Trophoblast cell (in vitro differentiated cells and primary cell): Measurements from ENCODE around the gene FRMD6.
A peak's percentile ranks its signal among the peaks of the same experiment; 100 is the strongest.

Experiments used
- DNase-seq, 2 donors: peaks; one replicate each; pipeline ENCODE4 v3.0.0-alpha.2; 2016
- H2AFZ ChIP-seq: 2 replicates; pipeline ENCODE4 v1.6.1; 2013; ENCODE audit warnings: low read length, moderate library complexity, mild to moderate bottlenecking; ENCODE audit not compliant: insufficient read depth, poor library complexity
- H2AK5ac ChIP-seq: 2 replicates; pipeline ENCODE4 v1.6.1; 2013; ENCODE audit warnings: mild to moderate bottlenecking, low read length
- H2BK120ac ChIP-seq: 2 replicates; pipeline ENCODE4 v1.6.1; 2013; ENCODE audit warnings: low read length, mild to moderate bottlenecking, moderate library complexity; ENCODE audit not compliant: insufficient read depth, poor library complexity
- H2BK12ac ChIP-seq: 2 replicates; pipeline ENCODE4 v1.6.1; 2013; ENCODE audit warnings: mild to moderate bottlenecking, low read length, moderate library complexity
- H2BK5ac ChIP-seq: 2 replicates; pipeline ENCODE4 v1.6.1; 2013; ENCODE audit warnings: low read length, low read depth, moderate library complexity, mild to moderate bottlenecking; ENCODE audit not compliant: poor library complexity
- H3K14ac ChIP-seq: 2 replicates; pipeline ENCODE4 v1.6.1; 2013; ENCODE audit warnings: mild to moderate bottlenecking, low read length
- H3K18ac ChIP-seq: 2 replicates; pipeline ENCODE4 v1.6.1; 2013; ENCODE audit warnings: mild to moderate bottlenecking, low read length
- H3K23ac ChIP-seq: 2 replicates; pipeline ENCODE4 v1.6.1; 2013; ENCODE audit warnings: low read length
- H3K27ac ChIP-seq: 2 replicates; pipeline ENCODE4 v1.5.1; 2013; ENCODE audit warnings: low read depth, mild to moderate bottlenecking, inconsistent platforms, low read length, moderate library complexity
- H3K27me3 ChIP-seq: 2 replicates; pipeline ENCODE4 v1.6.1; 2013; ENCODE audit warnings: inconsistent platforms, mild to moderate bottlenecking, low read length, moderate library complexity; ENCODE audit not compliant: insufficient read depth
- H3K36me3 ChIP-seq, 2 experiments: 1 replicate in 1 of 2; 2 replicates in 1 of 2; pipeline ENCODE4 v1.6.1; 2013; ENCODE audit warnings: low read length in 2 of 2, mild to moderate bottlenecking in 2 of 2, moderate library complexity in 1 of 2; ENCODE audit not compliant: insufficient read depth in 2 of 2, control insufficient read depth in 1 of 2
- H3K4ac ChIP-seq: 2 replicates; pipeline ENCODE4 v1.6.1; 2013; ENCODE audit warnings: low read depth, mild to moderate bottlenecking, low read length, moderate library complexity
- H3K4me1 ChIP-seq, 2 experiments: 1 replicate in 1 of 2; 2 replicates in 1 of 2; pipeline ENCODE4 v1.6.1; 2013; ENCODE audit warnings: low read length in 2 of 2, mild to moderate bottlenecking in 2 of 2, moderate library complexity in 1 of 2; ENCODE audit not compliant: insufficient read depth in 2 of 2, control insufficient read depth in 1 of 2
- H3K4me2 ChIP-seq: 2 replicates; pipeline ENCODE4 v1.6.1; 2013; ENCODE audit warnings: inconsistent platforms, mild to moderate bottlenecking, low read length, moderate library complexity
- H3K4me3 ChIP-seq: 2 replicates; pipeline ENCODE4 v1.5.1; 2013; ENCODE audit warnings: mild to moderate bottlenecking, low read depth, low read length, inconsistent platforms
- H3K79me1 ChIP-seq: one replicate; pipeline ENCODE4 v1.6.1; 2013; ENCODE audit warnings: low read length
- H3K79me2 ChIP-seq: 2 replicates; pipeline ENCODE4 v1.6.1; 2013; ENCODE audit warnings: low read length, mild to moderate bottlenecking; ENCODE audit not compliant: control insufficient read depth, insufficient read depth, poor library complexity
- H3K9ac ChIP-seq: 2 replicates; pipeline ENCODE4 v1.6.1; 2013; ENCODE audit warnings: mild to moderate bottlenecking, low read length
- H3K9me3 ChIP-seq: 2 replicates; pipeline ENCODE4 v1.6.1; 2013; ENCODE audit warnings: low read depth, mild to moderate bottlenecking, control low read depth, inconsistent platforms, low read length; ENCODE audit not compliant: insufficient read depth
- H4K12ac ChIP-seq: 2 replicates; pipeline ENCODE4 v1.6.1; 2013; ENCODE audit warnings: low read depth, mild to moderate bottlenecking, low read length, moderate library complexity
- H4K8ac ChIP-seq: 2 replicates; pipeline ENCODE4 v1.6.1; 2013; ENCODE audit warnings: low read depth, mild to moderate bottlenecking, low read length, moderate library complexity
- H4K91ac ChIP-seq: one replicate; pipeline ENCODE4 v1.6.1; 2013; ENCODE audit warnings: low read depth, mild to moderate bottlenecking, low read length, moderate library complexity
- WGBS: extraction: QIAGEN DNeasy Blood & Tissue Kit; methylation state at CpG from one replicate; pipeline ENCODE4 v1.1.7; 2013; ENCODE audit warnings: missing lambda C conversion rate; ENCODE audit not compliant: insufficient read length, insufficient coverage; ENCODE audit errors: extremely low coverage; 5-methylcytosine and 5-hydroxymethylcytosine counted together

Gene FRMD6

GRCh38 chr14:51652168-51653078 is 713 bp downstream of the FRMD6 start:
- Histone ChIP-seq H2AK5ac (peak overlapping the region; percentile 99), H3K9ac (peak overlapping the region; percentile 90), H3K14ac (peak overlapping the region; percentile 99), H3K4me1 (no peaks in the 10 kb centered on the region), H3K4me2 (peak overlapping the region; percentile 61), H3K4ac (peak overlapping the region; percentile 99), H2BK120ac (peak overlapping the region; percentile 98), H3K27ac (peak overlapping the region; percentile 98), H3K23ac (no peak overlapping the region), H3K79me1 (peaks cover 19% of the 10 kb centered on the region), H3K27me3 (no peaks in the 10 kb centered on the region), H4K91ac (peak overlapping the region; percentile 99), H3K9me3 (no peaks in the 10 kb centered on the region), H4K8ac (peak overlapping the region; percentile 94), H2BK12ac (peak overlapping the region; percentile 89), H2AFZ (peak overlapping the region; percentile 87), H4K12ac (peak overlapping the region; percentile 67), H2BK5ac (peak overlapping the region; percentile 99), H3K18ac (peak overlapping the region; percentile 100), H3K4me3 (peak overlapping the region; percentile 90), H3K36me3 (peaks cover 0 to 3% of the 10 kb centered on the region in 2 experiments), H3K79me2 (peaks cover 25% of the 10 kb centered on the region)
- DNase-seq: peak in 1 of 2 donors; percentile 34
- no CpG with 5 or more reads among the region's 75 CpGs for WGBS

DNA sequence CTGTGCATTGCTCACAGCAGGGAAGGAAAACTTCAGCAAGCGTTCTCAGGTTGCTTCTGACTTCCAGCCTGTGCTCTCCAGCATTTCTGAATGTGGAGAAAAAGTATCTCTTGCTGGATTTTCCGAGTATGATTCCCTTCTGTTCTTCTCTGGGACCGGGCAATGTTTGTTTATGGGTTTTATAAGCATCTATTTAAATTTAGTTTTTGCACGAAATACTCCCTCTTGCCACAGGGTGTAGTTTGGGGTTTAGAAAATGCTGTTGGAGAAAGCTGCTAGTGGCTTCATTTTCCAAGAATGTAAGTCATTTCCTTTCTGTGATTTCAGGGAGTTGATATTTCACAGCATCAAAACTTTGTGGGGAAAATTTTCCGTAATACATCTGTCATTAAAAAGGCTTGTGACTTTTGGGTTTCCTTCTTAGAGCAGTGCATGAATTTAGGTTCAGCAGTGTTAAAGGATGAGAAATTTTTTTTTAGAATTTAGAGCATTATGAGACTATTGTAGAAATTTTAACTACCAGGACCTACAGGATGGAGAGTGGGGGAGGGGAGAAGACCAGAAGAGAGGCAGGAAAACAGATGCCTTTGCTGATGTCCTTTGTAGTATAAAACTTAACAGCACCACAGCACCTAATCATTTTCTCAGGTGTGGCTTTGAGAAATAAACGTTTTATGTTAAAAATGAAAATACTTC is 1.5 kb downstream of the FRMD6 start:
- peak overlapping the region; percentile 72 for H2BK5ac ChIP-seq
- peaks cover 3 to 5% of the 10 kb centered on the region in 2 experiments for H3K36me3 ChIP-seq
- DNase-seq: peak in 1 of 2 donors; percentile 35
- H3K4me2 ChIP-seq: peak overlapping the region; percentile 61
- no peak overlapping the region for H3K14ac ChIP-seq
- H3K79me2 ChIP-seq: peaks cover 31% of the 10 kb centered on the region
- H2AFZ ChIP-seq: no peak overlapping the region
- H3K27ac ChIP-seq: peak overlapping the region; percentile 98
- no peak overlapping the region for H4K91ac ChIP-seq
- H3K4me1 ChIP-seq: peaks cover 0 to 4% of the 10 kb centered on the region in 2 experiments
- no CpG with 5 or more reads among the region's 6 CpGs for WGBS
- peaks cover 19% of the 10 kb centered on the region for H3K79me1 ChIP-seq
- no peaks in the 10 kb centered on the region for H3K9me3 ChIP-seq
- no peaks in the 10 kb centered on the region for H3K27me3 ChIP-seq
- H3K9ac ChIP-seq: peak overlapping the region; percentile 90
- H2AK5ac ChIP-seq: no peak overlapping the region
- no peak overlapping the region for H2BK120ac ChIP-seq
- H3K23ac ChIP-seq: no peak overlapping the region
- H3K18ac ChIP-seq: no peak overlapping the region
- H3K4me3 ChIP-seq: peak overlapping the region; percentile 90
- peak overlapping the region; percentile 70 for H3K4ac ChIP-seq
- no peak overlapping the region for H4K12ac ChIP-seq
- no peak overlapping the region for H4K8ac ChIP-seq
- H2BK12ac ChIP-seq: no peak overlapping the region

DNA sequence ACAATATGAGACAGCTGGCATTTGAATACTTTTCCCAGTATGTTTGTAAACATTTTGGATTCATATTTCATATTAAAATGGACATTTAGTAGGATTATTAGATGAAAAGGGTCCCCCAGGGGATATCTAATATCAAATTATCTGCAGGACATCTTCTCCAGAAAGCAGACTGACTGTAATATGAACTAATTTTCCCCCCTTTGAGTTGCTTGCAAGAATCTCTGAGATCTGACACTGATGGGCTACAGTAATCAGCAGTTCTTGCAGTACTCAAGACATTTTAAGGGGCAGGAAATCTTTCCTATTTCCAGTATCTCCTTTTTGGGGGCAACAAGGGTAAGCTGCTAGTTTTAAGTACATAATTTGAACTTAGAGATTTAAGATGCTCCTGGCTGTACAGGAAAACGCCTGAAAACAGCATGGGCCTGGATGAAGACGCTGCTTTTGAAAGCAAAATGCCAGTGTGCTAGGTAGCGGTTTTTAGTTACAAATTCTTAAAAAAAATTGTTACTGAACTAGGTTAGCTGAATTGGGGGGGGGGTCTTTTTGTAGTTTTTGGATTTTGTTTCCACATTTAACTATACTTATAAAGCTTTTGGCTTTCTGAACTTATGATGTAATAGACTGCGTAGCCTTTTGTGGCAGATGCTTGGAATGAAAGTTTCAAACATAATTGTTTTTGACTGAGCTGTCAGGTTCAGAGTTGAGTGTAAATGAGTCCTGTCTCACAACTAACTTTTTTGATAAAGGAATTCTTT is 2.2 kb downstream of the FRMD6 start:
- Histone ChIP-seq H3K9ac (no peak overlapping the region), H3K4me1 (peaks cover 0 to 4% of the 10 kb centered on the region in 2 experiments), H2BK120ac (no peak overlapping the region), H3K4ac (peak overlapping the region; percentile 93), H3K23ac (no peak overlapping the region), H3K36me3 (peaks cover 3 to 5% of the 10 kb centered on the region in 2 experiments), H2AFZ (no peak overlapping the region), H4K8ac (no peak overlapping the region), H4K91ac (no peak overlapping the region), H3K79me1 (peaks cover 19% of the 10 kb centered on the region), H2AK5ac (no peak overlapping the region), H3K18ac (no peak overlapping the region), H2BK5ac (no peak overlapping the region), H3K9me3 (no peaks in the 10 kb centered on the region), H3K27ac (no peak overlapping the region), H3K79me2 (peaks cover 31% of the 10 kb centered on the region), H2BK12ac (no peak overlapping the region), H4K12ac (no peak overlapping the region), H3K4me2 (peak overlapping the region; percentile 87), H3K14ac (no peak overlapping the region), H3K4me3 (no peak overlapping the region), H3K27me3 (no peaks in the 10 kb centered on the region)
- no CpG with 5 or more reads among the region's 4 CpGs for WGBS
- no peak for DNase-seq

- Histone ChIP-seq H2AK5ac (no peak overlapping the region), H4K91ac (no peak overlapping the region), H3K79me1 (peaks cover 19% of the 10 kb centered on the region), H3K27me3 (no peaks in the 10 kb centered on the region), H3K79me2 (peaks cover 31% of the 10 kb centered on the region), H3K9me3 (no peaks in the 10 kb centered on the region), H3K14ac (no peak overlapping the region), H3K9ac (no peak overlapping the region), H3K36me3 (peaks cover 3 to 5% of the 10 kb centered on the region in 2 experiments), H2BK120ac (no peak overlapping the region), H4K12ac (no peak overlapping the region), H3K4ac (no peak overlapping the region), H2BK5ac (no peak overlapping the region), H4K8ac (no peak overlapping the region), H3K4me3 (no peak overlapping the region), H2BK12ac (no peak overlapping the region), H3K23ac (no peak overlapping the region), H3K4me2 (peak overlapping the region; percentile 87), H3K27ac (no peak overlapping the region), H3K4me1 (peaks cover 0 to 4% of the 10 kb centered on the region in 2 experiments), H3K18ac (no peak overlapping the region), H2AFZ (no peak overlapping the region)
- DNase-seq: no peak
- WGBS: no CpG with 5 or more reads among the region's 1 CpG
Measured at GRCh38 chr14:51654533-51654845, 2.8 kb downstream of the FRMD6 start.
